Caco-2 (cell line): Measurements from ENCODE around the gene ATOH1. TPM values are rescaled to one million over a fixed set of nuclear protein-coding genes. Genes with fewer than 3 reads are reported as not detected.

Experiments used
- BruUV-seq: library from RNA; stranded (reverse); fragments of 400-500 nt; replicated peaks from 2 replicates; lab custom pipeline; 2021; lab: Mats Ljungman, UMichigan
- CTCF ChIA-PET: fragments of 300-600 bp; sonication (Branson Sonifier 250); formaldehyde crosslinking; loops from one replicate; lab custom pipeline; 2022; ENCODE audit warnings: antibody characterized with exemption; lab: Charles Lee
- POLR2A ChIA-PET: fragments of 300-600 bp; sonication (Branson Sonifier 250); formaldehyde crosslinking; loops from one replicate; lab custom pipeline; 2022; ENCODE audit warnings: antibody characterized with exemption; lab: Charles Lee
- DNase-seq, 2 experiments: peaks; one replicate each; pipeline versions ENCODE4 v3.0.0 to v3.0.0-alpha.2; 2020 to 2022
- H3K27me3 ChIP-seq: replicated peaks from 2 replicates; pipeline ENCODE4 v1.6.0; 2011; ENCODE audit warnings: low read length; ENCODE audit not compliant: control insufficient read depth, insufficient read depth
- H3K36me3 ChIP-seq: 2 replicates; pipeline ENCODE4 v1.5.1; 2011; ENCODE audit warnings: low read length; ENCODE audit not compliant: control insufficient read depth, insufficient read depth
- H3K4me1 ChIP-seq: fragments of 250-450 bp; sonication (Bioruptor Pico); 2 replicates; pipeline ENCODE4 v1.5.1; 2020; ENCODE audit warnings: mild to moderate bottlenecking
- H3K4me3 ChIP-seq: 2 replicates; pipeline ENCODE4 v1.5.1; 2011; ENCODE audit warnings: low read depth, mild to moderate bottlenecking, control low read depth, low read length
- H3K9me3 ChIP-seq: fragments of 250-450 bp; sonication (Bioruptor Pico); 2 replicates; pipeline ENCODE4 v1.5.1; 2020; ENCODE audit warnings: mild to moderate bottlenecking, moderate library complexity
- H3K27ac Mint-ChIP-seq: one replicate; pipeline ENCODE4 v1.8.0; 2022; ENCODE audit warnings: mixed read lengths; ENCODE audit not compliant: unreplicated experiment
- H3K27me3 Mint-ChIP-seq: one replicate; pipeline ENCODE4 v1.8.0; 2022; ENCODE audit warnings: mixed read lengths; ENCODE audit not compliant: insufficient read depth, unreplicated experiment
- H3K36me3 Mint-ChIP-seq: one replicate; pipeline ENCODE4 v1.8.0; 2022; ENCODE audit warnings: mild to moderate bottlenecking, mixed read lengths; ENCODE audit not compliant: insufficient read depth, unreplicated experiment
- H3K4me1 Mint-ChIP-seq: one replicate; pipeline ENCODE4 v1.8.0; 2022; ENCODE audit warnings: low read depth, mixed read lengths; ENCODE audit not compliant: unreplicated experiment
- H3K4me3 Mint-ChIP-seq: one replicate; pipeline ENCODE4 v1.8.0; 2022; ENCODE audit warnings: mild to moderate bottlenecking, moderate library complexity, mixed read lengths; ENCODE audit not compliant: unreplicated experiment
- H3K9me3 Mint-ChIP-seq: one replicate; pipeline ENCODE4 v1.8.0; 2022; ENCODE audit warnings: mixed read lengths; ENCODE audit not compliant: unreplicated experiment
- intact Hi-C: fragments of 100-400 bp; cut with micrococcal nuclease; formaldehyde crosslinking; loops from one replicate; pipeline ENCODE4 v1.10.0; 2022; ENCODE audit not compliant: unreplicated experiment
- total RNA-seq: library from RNA; stranded (reverse); gene quantifications from 2 replicates; pipeline ENCODE4 v1.2.3, GENCODE V29; 2022
- TF ChIP-seq, protein P1 (sequence below), 2 experiments: fragments of 200-600 bp in 1 of 2; IDR thresholded peaks; 1 replicate in 1 of 2; 2 replicates in 1 of 2; pipeline versions ENCODE4 v1.5.1 to v1.8.0; 2011 to 2022; ENCODE audit warnings: antibody characterized with exemption in 1 of 2, control low read depth in 1 of 2, inconsistent platforms in 1 of 2, low read depth in 1 of 2, low read length in 1 of 2, mild to moderate bottlenecking in 1 of 2, moderate library complexity in 1 of 2; ENCODE audit not compliant: insufficient read depth in 1 of 2, severe bottlenecking in 1 of 2, unreplicated experiment in 1 of 2

The ATOH1 gene
- total RNA-seq, 1 experiment from 2014 or later: not detected

DNA sequence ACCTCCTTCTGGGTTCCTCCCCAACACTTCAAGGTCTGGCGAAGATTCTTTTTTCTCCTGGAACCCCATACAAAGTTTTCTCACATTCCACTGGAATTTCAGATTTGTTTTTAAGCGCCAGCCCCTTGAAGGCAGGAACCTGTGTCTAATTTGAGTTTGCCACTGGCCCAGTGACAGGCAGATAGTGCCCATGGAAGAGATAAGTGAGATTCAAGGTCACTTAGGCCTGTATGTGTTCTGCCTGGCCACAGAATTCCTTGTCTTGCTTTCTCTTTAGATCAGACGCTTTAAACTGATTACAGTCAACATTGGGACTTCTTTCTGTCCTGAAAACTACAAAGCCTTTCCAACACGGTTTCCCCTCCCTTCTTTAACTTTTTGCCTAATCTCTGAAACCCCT, 11.2 kb downstream of the ATOH1 start:
- H3K27ac Mint-ChIP-seq: no peak overlapping the region
- H3K4me1 Mint-ChIP-seq: no peaks in the 10 kb centered on the region
- Histone ChIP-seq H3K9me3 (no peaks in the 10 kb centered on the region), H3K4me1 (peaks cover 14% of the 10 kb centered on the region), H3K36me3 (no peaks in the 10 kb centered on the region), H3K4me3 (no peak overlapping the region), H3K27me3 (peaks cover 1% of the 10 kb centered on the region; the same call in 1 of the 2 replicates)
- DNase-seq: no peak
- H3K9me3 Mint-ChIP-seq: no peaks in the 10 kb centered on the region
- no peaks in the 10 kb centered on the region for H3K36me3 Mint-ChIP-seq
- POLR2A ChIA-PET: no interaction called here
- peaks cover 4% of the 10 kb centered on the region for H3K27me3 Mint-ChIP-seq
- H3K4me3 Mint-ChIP-seq: no peak overlapping the region
- CTCF ChIA-PET: no interaction called here
- intact Hi-C loops: no loop called here
- BruUV-seq: no TSS peak
- TF ChIP-seq, protein P1, sequence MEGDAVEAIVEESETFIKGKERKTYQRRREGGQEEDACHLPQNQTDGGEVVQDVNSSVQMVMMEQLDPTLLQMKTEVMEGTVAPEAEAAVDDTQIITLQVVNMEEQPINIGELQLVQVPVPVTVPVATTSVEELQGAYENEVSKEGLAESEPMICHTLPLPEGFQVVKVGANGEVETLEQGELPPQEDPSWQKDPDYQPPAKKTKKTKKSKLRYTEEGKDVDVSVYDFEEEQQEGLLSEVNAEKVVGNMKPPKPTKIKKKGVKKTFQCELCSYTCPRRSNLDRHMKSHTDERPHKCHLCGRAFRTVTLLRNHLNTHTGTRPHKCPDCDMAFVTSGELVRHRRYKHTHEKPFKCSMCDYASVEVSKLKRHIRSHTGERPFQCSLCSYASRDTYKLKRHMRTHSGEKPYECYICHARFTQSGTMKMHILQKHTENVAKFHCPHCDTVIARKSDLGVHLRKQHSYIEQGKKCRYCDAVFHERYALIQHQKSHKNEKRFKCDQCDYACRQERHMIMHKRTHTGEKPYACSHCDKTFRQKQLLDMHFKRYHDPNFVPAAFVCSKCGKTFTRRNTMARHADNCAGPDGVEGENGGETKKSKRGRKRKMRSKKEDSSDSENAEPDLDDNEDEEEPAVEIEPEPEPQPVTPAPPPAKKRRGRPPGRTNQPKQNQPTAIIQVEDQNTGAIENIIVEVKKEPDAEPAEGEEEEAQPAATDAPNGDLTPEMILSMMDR (IDR thresholded peaks at IDR 0.05; ENCODE audit: insufficient read depth in 1 of 2, low read depth in 1 of 2, low read length in 1 of 2, severe bottlenecking in 1 of 2, unreplicated experiment in 1 of 2): no peak

DNA sequence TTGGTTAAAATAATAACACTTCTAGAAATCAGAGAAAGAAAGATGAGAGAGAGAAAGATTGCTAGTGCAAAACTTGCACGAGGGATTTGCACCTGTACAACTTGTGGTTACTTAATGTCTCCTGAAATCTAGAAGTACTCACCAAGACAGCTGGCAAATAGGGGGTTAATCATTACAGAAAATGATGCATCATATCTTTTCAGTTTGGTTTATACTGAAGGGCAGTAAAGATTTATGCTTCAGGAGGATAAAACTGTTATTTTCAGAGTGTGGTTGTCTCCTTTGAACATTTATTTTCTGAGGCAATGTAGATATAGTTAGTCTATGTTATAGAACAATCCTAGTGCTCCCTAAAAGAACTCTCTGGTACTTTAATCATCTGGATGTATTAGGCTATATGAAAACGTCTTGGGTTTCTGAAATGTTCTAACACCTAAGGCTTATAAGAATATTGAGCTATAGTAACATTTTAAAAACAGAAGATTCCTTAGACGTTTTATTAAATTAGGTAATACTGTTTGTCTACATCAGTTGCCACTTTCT, 13.3 kb downstream of the ATOH1 start:
- no peaks in the 10 kb centered on the region for H3K9me3 ChIP-seq
- no peak overlapping the region for H3K4me3 ChIP-seq
- CTCF ChIA-PET: no interaction called here
- peaks cover 14% of the 10 kb centered on the region for H3K4me1 ChIP-seq
- DNase-seq: no peak
- TF ChIP-seq, protein P1 (IDR thresholded peaks at IDR 0.05; ENCODE audit: insufficient read depth in 1 of 2, low read depth in 1 of 2, low read length in 1 of 2, severe bottlenecking in 1 of 2, unreplicated experiment in 1 of 2): no peak
- Mint-ChIP-seq H3K4me3 (no peak overlapping the region), H3K9me3 (no peaks in the 10 kb centered on the region), H3K27me3 (peaks cover 7% of the 10 kb centered on the region), H3K27ac (no peak overlapping the region), H3K36me3 (no peaks in the 10 kb centered on the region), H3K4me1 (no peaks in the 10 kb centered on the region)
- H3K27me3 ChIP-seq: peaks cover 1% of the 10 kb centered on the region; the same call in 1 of the 2 replicates
- POLR2A ChIA-PET: no interaction called here
- intact Hi-C loops: no loop called here
- no TSS peak for BruUV-seq
- no peaks in the 10 kb centered on the region for H3K36me3 ChIP-seq

DNA sequence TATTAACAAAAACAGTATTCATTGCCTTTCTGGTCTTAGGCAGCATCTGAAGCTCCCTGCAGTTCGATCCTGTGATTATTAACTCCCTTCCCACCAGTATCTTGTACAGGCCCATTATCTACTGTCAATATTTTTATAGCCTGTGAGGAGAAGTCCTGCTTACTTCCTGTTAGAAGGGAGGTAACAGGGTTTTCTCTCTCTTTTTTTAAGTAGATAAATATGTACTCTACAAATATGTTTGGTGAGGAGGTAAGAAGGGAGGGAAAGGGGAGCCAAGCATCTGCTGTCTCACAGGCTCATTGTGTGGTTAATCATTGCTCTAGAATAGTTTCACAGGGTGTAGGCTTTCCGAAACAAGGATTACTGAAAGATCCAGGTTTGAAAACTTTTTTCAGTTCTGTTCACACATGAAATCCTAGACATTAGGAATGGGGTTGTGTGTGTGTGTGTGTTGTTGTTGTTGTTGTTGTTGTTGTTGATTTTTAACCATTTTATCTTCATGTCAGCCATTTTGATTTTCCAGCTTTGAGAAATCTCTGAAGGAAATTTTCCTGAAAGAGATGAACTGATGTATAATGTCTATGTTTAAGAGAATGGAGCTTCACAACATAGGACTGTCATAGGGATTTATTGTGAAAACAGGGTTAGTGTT, 14.2 kb downstream of the ATOH1 start:
- intact Hi-C loops: no loop called here
- CTCF ChIA-PET: no interaction called here
- Histone ChIP-seq H3K27me3 (peaks cover 1% of the 10 kb centered on the region; the same call in 1 of the 2 replicates), H3K4me1 (peaks cover 14% of the 10 kb centered on the region), H3K36me3 (no peaks in the 10 kb centered on the region), H3K9me3 (no peaks in the 10 kb centered on the region), H3K4me3 (no peak overlapping the region)
- BruUV-seq: no TSS peak
- Mint-ChIP-seq H3K4me3 (no peak overlapping the region), H3K4me1 (no peaks in the 10 kb centered on the region), H3K27ac (no peak overlapping the region), H3K27me3 (peaks cover 10% of the 10 kb centered on the region), H3K9me3 (no peaks in the 10 kb centered on the region), H3K36me3 (no peaks in the 10 kb centered on the region)
- DNase-seq: peak; percentile 38 to 44
- POLR2A ChIA-PET: no interaction called here
- TF ChIP-seq, protein P1 (IDR thresholded peaks at IDR 0.05; ENCODE audit: insufficient read depth in 1 of 2, low read depth in 1 of 2, low read length in 1 of 2, severe bottlenecking in 1 of 2, unreplicated experiment in 1 of 2): no peak
